IMR-90 (cell line): ENCODE results near the gene LAMA3. TPM values are rescaled to one million over a fixed set of nuclear protein-coding genes. Genes with fewer than 3 reads are reported as not detected.

Experiments used
- ATAC-seq: fragments of 200-7000 bp; cut with Tn5 transposase; 2 replicates; pipeline ENCODE4 v1.9.1; 2020; ENCODE audit warnings: low read depth, mild to moderate bottlenecking, moderate library complexity
- BruUV-seq: library from RNA; stranded (reverse); fragments of 400-500 nt; replicated peaks from 2 replicates; lab custom pipeline; 2021; lab: Mats Ljungman, UMichigan
- CTCF ChIA-PET: fragments of 300-600 bp; formaldehyde crosslinking; extraction: SDS; loops from one replicate; lab custom pipeline; 2021; ENCODE audit warnings: antibody characterized with exemption; lab: Yijun Ruan, JAX
- POLR2A ChIA-PET: fragments of 300-600 bp; sonication (Branson Sonifier 250); formaldehyde crosslinking; loops from one replicate; lab custom pipeline; 2022; ENCODE audit warnings: antibody characterized with exemption; ENCODE audit not compliant: unreplicated experiment; lab: Charles Lee
- DNase-seq: peaks from one replicate; pipeline ENCODE4 v3.0.0; 2013
- H2AFZ ChIP-seq: replicated peaks from 2 replicates; pipeline ENCODE3; 2013; ENCODE audit warnings: low read length, mild to moderate bottlenecking; ENCODE audit not compliant: poor library complexity
- H2AK5ac ChIP-seq: 2 replicates; pipeline ENCODE4 v1.6.1; 2013; ENCODE audit warnings: low read depth, low read length, inconsistent platforms
- H2AK9ac ChIP-seq: replicated peaks from 2 replicates; pipeline ENCODE3; 2013; ENCODE audit warnings: mild to moderate bottlenecking, low read depth, low read length, moderate library complexity; ENCODE audit not compliant: poor library complexity
- H2BK120ac ChIP-seq: 2 replicates; pipeline ENCODE4 v1.6.1; 2013; ENCODE audit warnings: low read depth, low read length, inconsistent platforms
- H2BK15ac ChIP-seq: 3 replicates; pipeline ENCODE4 v1.6.1; 2013; ENCODE audit warnings: low read depth, low read length, inconsistent platforms
- H2BK20ac ChIP-seq: 2 replicates; pipeline ENCODE4 v1.6.1; 2013; ENCODE audit warnings: low read depth, mild to moderate bottlenecking, inconsistent platforms, low read length, moderate library complexity
- H2BK5ac ChIP-seq: 2 replicates; pipeline ENCODE4 v1.6.1; 2013; ENCODE audit warnings: mild to moderate bottlenecking, low read depth, low read length, inconsistent platforms; ENCODE audit not compliant: poor library complexity, severe bottlenecking
- H3K14ac ChIP-seq: replicated peaks from 2 replicates; pipeline ENCODE4 v1.6.1; 2013; ENCODE audit warnings: low read depth, low read length, inconsistent platforms
- H3K18ac ChIP-seq: 2 replicates; pipeline ENCODE4 v1.6.1; 2013; ENCODE audit warnings: low read depth, low read length, control low read depth
- H3K23ac ChIP-seq: 2 replicates; pipeline ENCODE4 v1.6.1; 2013; ENCODE audit warnings: low read depth, low read length, inconsistent platforms
- H3K27ac ChIP-seq: 2 replicates; pipeline ENCODE4 v1.5.1; 2013; ENCODE audit warnings: mild to moderate bottlenecking, control low read depth, low read length; ENCODE audit not compliant: insufficient read depth
- H3K27me3 ChIP-seq: 2 replicates; pipeline ENCODE4 v1.6.1; 2013; ENCODE audit warnings: low read length; ENCODE audit not compliant: control insufficient read depth, insufficient read depth
- H3K36me3 ChIP-seq: 2 replicates; pipeline ENCODE4 v1.6.1; 2013; ENCODE audit warnings: low read length, mixed read lengths; ENCODE audit not compliant: control insufficient read depth, insufficient read depth
- H3K4ac ChIP-seq: 2 replicates; pipeline ENCODE4 v1.6.1; 2013; ENCODE audit warnings: low read depth, low read length, inconsistent platforms
- H3K4me1 ChIP-seq: 2 replicates; pipeline ENCODE4 v1.6.1; 2013; ENCODE audit warnings: low read length, mixed read lengths; ENCODE audit not compliant: control insufficient read depth, insufficient read depth
- H3K4me2 ChIP-seq: 2 replicates; pipeline ENCODE4 v1.6.1; 2013; ENCODE audit warnings: low read depth, mild to moderate bottlenecking, control low read depth, low read length, moderate library complexity
- H3K4me3 ChIP-seq: 2 replicates; pipeline ENCODE4 v1.5.1; 2013; ENCODE audit warnings: low read depth, mild to moderate bottlenecking, control low read depth, low read length, moderate library complexity; ENCODE audit not compliant: insufficient read depth
- H3K56ac ChIP-seq: 2 replicates; pipeline ENCODE4 v1.6.1; 2013; ENCODE audit warnings: low read length, inconsistent platforms; ENCODE audit not compliant: insufficient read depth; ENCODE audit errors: extremely low read depth
- H3K79me1 ChIP-seq, 2 experiments: 2 replicates each; pipeline ENCODE4 v1.6.1; 2013; ENCODE audit warnings: low read length in 2 of 2, inconsistent platforms in 1 of 2, low read depth in 1 of 2
- H3K9ac ChIP-seq: 2 replicates; pipeline ENCODE4 v1.6.1; 2013; ENCODE audit warnings: low read depth, low read length, control low read depth
- H3K9me1 ChIP-seq: 2 replicates; pipeline ENCODE4 v1.6.1; 2013; ENCODE audit warnings: low read length, inconsistent platforms; ENCODE audit not compliant: insufficient read depth
- H3K9me3 ChIP-seq: 2 replicates; pipeline ENCODE4 v1.6.1; 2013; ENCODE audit warnings: low read length; ENCODE audit not compliant: control insufficient read depth, insufficient read depth
- H4K20me1 ChIP-seq: 2 replicates; pipeline ENCODE4 v1.6.1; 2013; ENCODE audit warnings: low read length, inconsistent platforms; ENCODE audit not compliant: insufficient read depth
- H4K5ac ChIP-seq: 2 replicates; pipeline ENCODE4 v1.6.1; 2013; ENCODE audit warnings: mild to moderate bottlenecking, low read depth, low read length, control low read depth
- H4K8ac ChIP-seq, 2 experiments: 2 replicates each; pipeline ENCODE4 v1.6.1; 2013; ENCODE audit warnings: low read depth in 2 of 2, low read length in 2 of 2, control low read depth in 1 of 2, inconsistent platforms in 1 of 2
- H4K91ac ChIP-seq: 2 replicates; pipeline ENCODE4 v1.6.1; 2013; ENCODE audit warnings: low read depth, low read length, inconsistent platforms; ENCODE audit not compliant: insufficient read depth
- CHD1 ChIP-seq: IDR thresholded peaks from 2 replicates; pipeline ENCODE4 v1.6.1; 2012; ENCODE audit warnings: low read depth, low read length, improper control_type of control experiment
- WGBS, 2 experiments: methylation state at CpG; one replicate each; pipeline versions ENCODE4 v1.1.5 to v1.1.7; 2013; ENCODE audit warnings: missing lambda C conversion rate in 2 of 2; ENCODE audit not compliant: insufficient read length in 1 of 2; ENCODE audit errors: extremely low coverage in 2 of 2; 5-methylcytosine and 5-hydroxymethylcytosine counted together
- dilution Hi-C: fragments of 300-500 bp; cut with HindIII; formaldehyde crosslinking; loops from one replicate; pipeline ENCODE4 v1.14.3; 2018; ENCODE audit warnings: low sequenced_read_pairs; ENCODE audit not compliant: unreplicated experiment
- in situ Hi-C: fragments of 300-500 bp; cut with MboI; formaldehyde crosslinking; loops from 3 replicates; pipeline ENCODE4 v1.14.3; 2019; ENCODE audit warnings: low sequenced_read_pairs, inconsistent platforms, mixed read lengths
- intact Hi-C: fragments of 100-400 bp; cut with micrococcal nuclease; formaldehyde crosslinking; loops from 2 replicates; pipeline ENCODE4 v1.10.0; 2022
- polyA plus RNA-seq, 3 experiments: library from polyadenylated mRNA; depleted of rRNA; stranded (reverse); fragments of >200 nt; gene quantifications; 2 replicates each; pipeline ENCODE4 v1.2.3, GENCODE V29; 2012; ENCODE audit warnings: low replicate concordance in 1 of 3
- total RNA-seq: library from RNA; depleted of rRNA; stranded (reverse); fragments of >200 nt; gene quantifications from 2 replicates; pipeline ENCODE4 v1.2.3, GENCODE V29; 2012

The LAMA3 gene
- total and polyA plus RNA-seq, 2 of the 4 experiments (the other 2 are of a cell fraction): 0.18 to 0.19 TPM

DNA sequence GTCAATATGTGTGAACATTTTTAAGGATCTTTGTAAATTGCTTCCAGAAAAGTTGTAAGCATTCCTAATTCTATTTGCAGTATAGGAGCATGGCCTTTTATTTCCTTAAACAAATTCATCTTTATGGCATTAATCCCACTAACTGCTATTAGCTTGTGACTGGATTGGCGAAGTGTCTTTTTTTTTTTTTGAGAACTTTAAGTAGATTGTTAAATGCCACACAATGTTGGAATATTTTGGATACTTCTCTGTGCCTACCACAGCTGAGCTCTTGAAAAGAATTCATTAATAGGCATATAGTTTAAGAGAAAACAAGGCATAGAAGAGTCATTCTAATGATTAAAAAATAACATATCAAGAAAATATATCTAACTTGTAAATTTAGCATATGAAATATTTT, 129.7 kb downstream of the LAMA3 start:
- Histone ChIP-seq H4K8ac (no peak overlapping the region), H2AFZ (no peak overlapping the region), H2AK5ac (no peak overlapping the region), H4K20me1 (no peaks in the 10 kb centered on the region), H3K56ac (no peak overlapping the region), H3K27me3 (peaks cover 2% of the 10 kb centered on the region; the same call in 1 of the 2 replicates), H4K5ac (no peak overlapping the region), H3K9ac (no peak overlapping the region), H2BK120ac (no peak overlapping the region), H3K79me1 (no peaks in the 10 kb centered on the region), H3K14ac (no peak overlapping the region), H4K91ac (no peak overlapping the region), H3K23ac (no peak overlapping the region), H3K27ac (no peak overlapping the region), H3K36me3 (no peaks in the 10 kb centered on the region), H2AK9ac (no peak overlapping the region), H2BK15ac (no peak overlapping the region), H3K18ac (no peak overlapping the region), H2BK5ac (no peak overlapping the region), H3K9me3 (no peaks in the 10 kb centered on the region), H3K4me1 (no peaks in the 10 kb centered on the region), H2BK20ac (no peak overlapping the region), H3K4me3 (no peak overlapping the region), H3K4me2 (no peak overlapping the region), H3K9me1 (no peaks in the 10 kb centered on the region), H3K4ac (no peak overlapping the region)
- WGBS, 2 experiments: no CpG with 5 or more reads among the region's 1 CpG
- no peak for TF ChIP-seq CHD1
- in situ Hi-C loops: no loop called here
- ChIA-PET POLR2A (no interaction called here), CTCF (interaction anchor here (0.6 kb wide), 2 partner anchors 41 to 262 kb away, joined by 3 read pairs; no protein-coding TSS in a partner anchor)
- ATAC-seq (peak; percentile 27; the same call in 1 of the 2 replicates), DNase-seq (no peak)
- dilution Hi-C loops: no loop called here
- intact Hi-C loops: no loop called here
- no TSS peak for BruUV-seq
